Measurements from ENCODE around the gene ZNF526.
A peak's percentile ranks its signal among the peaks of the same experiment; 100 is the strongest.

Gene ZNF526

GRCh38 chr19:42201489-42202289 is 18.4 kb upstream of the ZNF526 start:
- no peak for DNase-seq
- TF ChIP-seq POLR2A (IDR thresholded peaks at IDR 0.05; ENCODE audit: low read length) (no peak), GATA1 (IDR thresholded peaks at IDR 0.05; ENCODE audit: low read depth, low read length) (no peak)

DNA sequence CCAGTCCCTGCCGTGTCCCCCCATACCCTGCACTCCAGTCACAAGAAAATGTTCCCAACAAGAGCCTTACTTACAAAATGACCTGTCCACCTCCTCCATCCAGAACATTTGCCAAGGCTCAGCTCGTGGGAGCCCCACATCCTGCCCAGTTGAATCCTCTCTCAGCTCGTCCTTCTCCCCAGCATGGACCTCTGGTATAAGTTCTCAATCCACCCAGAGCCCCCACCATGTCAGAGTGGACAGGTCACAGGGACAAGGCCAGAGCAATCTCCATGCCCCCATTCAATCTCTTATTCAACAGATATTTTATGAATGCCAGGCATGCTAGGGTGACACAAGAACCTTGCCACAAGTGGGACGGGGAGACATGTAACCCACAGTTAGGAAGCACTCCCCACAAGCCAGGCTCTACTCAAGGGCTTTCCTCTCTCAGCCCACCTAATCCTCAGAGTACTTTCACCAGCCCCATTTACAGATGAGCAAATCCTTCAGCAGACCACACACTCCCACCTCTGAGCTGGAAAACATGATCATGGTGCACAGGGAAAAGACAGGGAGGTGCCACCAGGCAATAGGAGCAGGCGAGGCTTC is 17.7 kb upstream of the ZNF526 start:
- TF ChIP-seq POLR2A (IDR thresholded peaks at IDR 0.05; ENCODE audit: low read length), result no peak
- TF ChIP-seq GATA1 (IDR thresholded peaks at IDR 0.05; ENCODE audit: low read depth, low read length), result no peak
- no peak for DNase-seq

DNA sequence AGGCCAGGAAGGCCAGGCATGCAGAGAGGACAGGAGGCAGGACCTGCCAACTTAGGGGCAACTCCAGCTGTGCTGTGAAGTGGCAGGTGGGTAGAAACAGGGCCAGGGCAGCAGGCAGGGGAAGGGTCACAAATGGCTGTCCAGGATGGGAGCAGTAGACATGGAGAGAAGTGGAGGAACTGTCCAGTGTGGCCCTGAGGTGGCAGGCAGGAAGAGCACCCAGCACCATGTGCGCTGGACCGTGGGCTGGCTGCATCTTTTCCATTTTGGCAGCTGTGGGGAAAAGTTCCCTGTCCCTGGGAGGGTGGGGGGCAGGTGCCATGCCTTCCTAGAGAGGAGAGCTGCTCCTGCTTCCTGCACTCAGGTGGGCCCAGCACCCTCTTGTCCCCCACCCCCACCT is 16.4 kb upstream of the ZNF526 start:
- TF ChIP-seq POLR2A (IDR thresholded peaks at IDR 0.05; ENCODE audit: low read length) (no peak), GATA1 (IDR thresholded peaks at IDR 0.05; ENCODE audit: low read depth, low read length) (no peak)
- no peak for DNase-seq

GRCh38 chr19:42204664-42205063 is 15.4 kb upstream of the ZNF526 start:
- TF ChIP-seq POLR2A (IDR thresholded peaks at IDR 0.05; ENCODE audit: low read length) (no peak), GATA1 (IDR thresholded peaks at IDR 0.05; ENCODE audit: low read depth, low read length) (no peak)
- DNase-seq, result no peak

DNA sequence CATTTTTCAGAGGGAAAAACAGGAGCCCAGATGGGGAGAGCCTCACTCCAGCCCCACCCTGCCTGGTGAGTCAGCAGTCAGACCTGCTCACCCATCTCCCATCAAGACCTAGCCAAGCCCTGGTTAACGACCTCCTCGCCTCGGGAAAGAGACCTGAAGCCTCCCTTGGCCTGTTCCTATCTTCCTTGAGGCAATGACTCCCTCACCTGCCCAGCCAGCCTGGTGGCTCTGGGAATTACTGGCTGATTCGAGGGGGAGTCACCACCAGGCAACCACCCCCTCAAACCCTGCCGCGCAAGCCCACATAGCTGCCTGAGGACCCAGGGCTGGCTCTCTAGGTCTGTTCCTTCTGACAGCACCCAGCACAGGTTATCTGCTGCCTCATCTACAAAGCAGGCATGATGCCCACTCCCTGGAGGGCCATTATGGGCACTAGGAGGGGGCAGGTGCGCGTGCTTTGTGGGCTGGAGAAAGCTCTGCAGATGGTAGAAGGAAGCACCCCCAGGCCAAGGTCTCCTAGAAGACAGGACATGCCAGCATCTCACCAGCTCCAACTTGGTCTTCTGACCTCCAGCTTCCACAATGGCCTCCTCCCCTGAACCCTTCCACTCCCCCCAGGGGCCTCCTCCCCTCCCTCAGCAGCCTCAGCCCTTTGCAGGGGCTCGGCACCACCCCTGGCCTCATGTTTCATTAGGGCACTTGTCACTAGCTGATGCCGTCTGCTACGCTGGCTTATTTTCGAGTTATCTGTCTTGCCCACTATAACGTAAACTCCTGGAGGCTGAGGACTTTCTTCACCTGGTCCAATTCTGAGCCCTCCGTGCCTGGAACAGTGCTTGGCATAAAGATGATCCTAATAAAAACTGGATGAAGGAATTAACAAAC is 13.0 kb upstream of the ZNF526 start:
- TF ChIP-seq GATA1 (IDR thresholded peaks at IDR 0.05; ENCODE audit: low read depth, low read length) (no peak), POLR2A (IDR thresholded peaks at IDR 0.05; ENCODE audit: low read length) (no peak)
- DNase-seq, result peak in 1 of 2 experiments; percentile 65

DNA sequence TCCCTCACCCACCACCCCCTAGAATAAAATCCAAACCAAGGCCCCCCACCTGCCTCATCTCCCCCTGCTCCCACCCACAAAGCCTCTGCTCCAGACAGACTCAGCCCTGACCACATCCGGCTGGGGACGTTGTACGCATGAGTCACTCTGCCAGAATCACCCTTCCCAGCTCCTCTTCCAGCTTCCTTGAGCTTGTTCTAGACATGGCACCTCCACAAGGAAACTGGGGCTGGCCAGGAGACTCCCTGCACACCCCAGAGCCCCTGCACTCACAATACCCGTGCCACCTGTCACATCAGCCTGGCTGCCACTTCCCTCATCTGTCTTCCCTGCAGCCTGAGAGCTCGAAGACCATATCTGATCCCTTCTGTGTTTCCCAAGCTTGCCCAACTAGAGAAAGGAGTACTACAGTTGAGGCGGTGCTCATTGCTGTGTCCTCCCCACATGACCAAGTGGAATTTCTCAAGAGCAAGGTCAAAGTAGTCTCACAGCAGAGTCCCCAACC is 12.3 kb upstream of the ZNF526 start:
- DNase-seq, result no peak
- no peak for TF ChIP-seq POLR2A (IDR thresholded peaks at IDR 0.05; ENCODE audit: low read length)
- no peak for TF ChIP-seq GATA1 (IDR thresholded peaks at IDR 0.05; ENCODE audit: low read depth, low read length)

DNA sequence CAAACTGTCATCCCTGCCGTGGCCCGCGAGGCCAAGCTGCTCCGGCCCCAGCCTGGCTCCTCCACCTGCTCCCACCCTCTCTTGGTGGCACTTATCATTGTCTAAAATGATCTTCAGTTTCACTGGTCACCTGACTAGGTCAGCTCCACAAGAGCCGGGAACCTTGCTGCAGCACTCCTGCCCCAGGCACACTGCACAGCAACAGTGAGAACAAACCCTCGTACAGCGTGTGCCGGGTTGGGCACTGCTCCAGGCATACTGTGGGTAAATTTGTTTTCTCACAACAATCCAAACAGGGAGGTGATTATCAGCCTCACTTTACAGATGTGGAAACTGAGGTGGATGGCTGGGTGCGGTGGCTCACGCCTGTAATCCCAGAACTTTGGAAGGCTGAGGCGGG is 11.5 kb upstream of the ZNF526 start:
- no peak for TF ChIP-seq GATA1 (IDR thresholded peaks at IDR 0.05; ENCODE audit: low read depth, low read length)
- TF ChIP-seq POLR2A (IDR thresholded peaks at IDR 0.05; ENCODE audit: low read length), result no peak
- no peak for DNase-seq

DNA sequence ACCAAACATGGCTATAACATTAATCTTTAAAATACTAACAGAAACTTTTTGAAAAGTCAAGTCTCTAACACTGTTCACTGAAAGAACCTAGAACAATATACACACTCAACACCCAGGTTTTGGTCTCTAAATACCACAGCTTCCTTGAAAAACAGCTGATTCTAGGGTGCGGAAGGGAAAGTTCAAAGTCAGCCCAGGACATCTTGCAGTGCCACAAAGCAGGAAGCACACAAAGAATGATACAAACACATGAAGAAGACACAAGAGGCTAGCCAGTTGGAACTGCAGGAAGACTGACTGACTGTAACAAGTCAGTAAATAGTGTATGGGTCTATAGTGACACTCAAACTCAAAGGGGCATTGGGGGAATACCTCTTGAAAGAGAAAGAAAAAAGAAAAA is 7.2 kb upstream of the ZNF526 start:
- no peak for DNase-seq
- TF ChIP-seq GATA1 (IDR thresholded peaks at IDR 0.05; ENCODE audit: low read depth, low read length) (no peak), POLR2A (IDR thresholded peaks at IDR 0.05; ENCODE audit: low read length) (no peak)

- DNase-seq, result no peak
Measured at GRCh38 chr19:42214810-42215485, 5.2 kb upstream of the ZNF526 start.

DNA sequence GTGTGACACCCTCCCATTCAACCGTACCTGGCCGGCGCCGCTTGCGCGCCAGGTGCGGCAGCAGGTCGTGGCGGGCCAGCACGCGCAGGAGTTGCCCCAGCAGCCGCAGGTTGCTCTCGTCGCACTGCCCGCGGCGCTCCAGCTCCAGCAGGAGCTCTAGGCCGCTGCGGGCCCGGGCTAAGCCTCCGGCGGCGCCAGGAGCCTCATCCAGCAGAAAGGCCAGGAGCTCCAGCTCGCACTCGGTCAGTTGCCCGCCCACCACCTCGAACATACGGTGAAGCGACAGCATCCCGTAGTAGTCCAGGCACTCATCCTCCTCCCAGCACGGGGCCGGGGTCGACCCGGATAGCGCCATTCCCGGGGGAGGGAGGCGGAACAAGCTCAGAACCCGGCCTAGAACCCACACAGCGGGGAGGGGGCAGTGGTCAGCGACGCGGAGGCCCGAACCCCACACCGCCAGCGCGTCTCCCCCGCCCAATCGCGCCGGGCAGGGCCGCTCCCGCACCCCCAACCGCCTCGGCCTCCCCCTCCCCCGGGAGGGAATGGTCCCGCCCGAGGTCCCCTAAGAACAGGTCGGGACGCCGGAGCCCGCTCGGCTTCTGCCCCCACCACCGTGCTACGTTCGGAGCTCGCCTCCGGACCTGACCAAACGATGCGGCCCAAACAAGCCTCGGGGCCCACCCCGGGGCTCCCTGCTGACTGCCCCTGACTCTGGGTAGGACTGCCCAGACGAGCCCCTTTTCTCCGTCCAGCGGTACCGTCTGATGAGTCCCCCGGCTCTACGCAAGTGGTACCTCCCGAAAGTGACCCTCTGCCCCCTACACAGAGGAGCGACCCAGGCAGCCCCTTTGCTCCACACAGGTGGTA is 3.2 kb upstream of the ZNF526 start:
- peak; percentile 81 to 83 for DNase-seq
- TF ChIP-seq GATA1 (IDR thresholded peaks at IDR 0.05; ENCODE audit: low read depth, low read length) (no peak), POLR2A (IDR thresholded peaks at IDR 0.05; ENCODE audit: low read length) (no peak)

More at GRCh38 chr19:42214810-42215485, 5.2 kb upstream of the ZNF526 start:
- TF ChIP-seq GATA1 (IDR thresholded peaks at IDR 0.05; ENCODE audit: low read depth, low read length), result no peak
- TF ChIP-seq POLR2A (IDR thresholded peaks at IDR 0.05; ENCODE audit: low read length), result no peak

DNA sequence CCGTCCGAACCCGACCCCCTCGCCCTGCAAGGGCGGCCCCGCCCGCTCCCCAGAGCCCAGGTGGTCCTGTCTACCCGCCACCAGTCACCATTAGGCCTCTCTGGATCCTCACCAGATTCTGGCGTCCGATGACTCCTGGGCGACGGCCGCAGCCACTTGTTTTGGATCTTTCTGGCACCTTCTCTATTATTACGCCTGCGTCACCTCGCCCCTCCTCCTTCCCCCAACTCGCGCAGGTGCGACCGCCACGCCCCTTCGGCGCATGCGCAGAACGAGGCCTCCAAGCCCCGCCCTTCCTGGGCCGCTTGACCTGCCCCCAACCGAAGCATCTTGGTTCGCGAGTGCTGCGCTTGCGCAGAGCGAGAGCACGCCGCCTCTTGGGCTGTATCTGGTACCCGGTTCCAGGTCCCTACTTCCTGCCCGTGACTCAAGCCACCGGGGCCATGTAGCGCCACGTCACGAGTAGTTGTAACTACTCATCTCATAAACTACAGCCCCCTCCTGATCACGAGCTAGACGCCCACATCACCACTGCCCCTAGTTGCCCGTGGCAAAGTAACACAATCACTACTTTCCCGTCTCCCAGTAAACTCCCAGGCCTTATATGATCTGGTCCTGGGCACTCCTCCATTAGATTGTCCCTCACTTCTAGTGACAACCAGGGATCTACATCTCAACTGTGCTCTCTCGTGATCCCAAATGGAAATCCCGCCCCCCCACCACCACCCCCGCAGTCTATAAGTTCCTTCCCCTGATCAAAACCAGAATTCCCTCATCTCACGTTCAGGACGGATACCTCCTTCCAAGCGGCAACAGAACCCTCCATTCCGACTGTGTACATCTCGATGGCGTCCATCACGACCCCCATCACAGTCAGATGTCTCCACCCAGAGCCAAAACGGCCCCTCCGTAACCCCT is 2.3 kb upstream of the ZNF526 start, which contains the start of gene DEDD2:
TSS of gene DEDD2 (minus strand) at position 158 of the 918 bp plus-strand sequence. CDS start 670 bp downstream, outside the sequence.
- DNase-seq, result peak; percentile 98 to 99
- TF ChIP-seq POLR2A (IDR thresholded peaks at IDR 0.05; ENCODE audit: low read length), result peak; percentile 92
- no peak for TF ChIP-seq GATA1 (IDR thresholded peaks at IDR 0.05; ENCODE audit: low read depth, low read length)

All from erythroblast (primary cell).